Astrocyte (in vitro differentiated cells and primary cell): ENCODE results near the gene DYRK4. TPM values are rescaled to one million over a fixed set of nuclear protein-coding genes. Genes with fewer than 3 reads are reported as not detected.

ENCODE experiments used
- DNase-seq: peaks from one replicate; pipeline ENCODE4 v3.0.0-alpha.2; 2010; ENCODE audit warnings: low read depth
- FAIRE-seq: peaks from 2 replicates; lab custom pipeline; 2011; peaks lifted over from hg19 to GRCh38; lab: Jason Lieb, UNC
- H2AFZ ChIP-seq: 2 replicates; pipeline ENCODE4 v1.6.0; 2012; ENCODE audit warnings: low read depth, low read length, inconsistent platforms
- H3K27ac ChIP-seq: 2 replicates; pipeline ENCODE4 v1.5.1; 2011; ENCODE audit warnings: low read depth, low read length, inconsistent platforms
- H3K27me3 ChIP-seq: 2 replicates; pipeline ENCODE4 v1.6.0; 2011; ENCODE audit warnings: low read length, inconsistent platforms; ENCODE audit not compliant: insufficient read depth
- H3K36me3 ChIP-seq: 2 replicates; pipeline ENCODE4 v1.5.1; 2011; ENCODE audit warnings: low read length, inconsistent platforms; ENCODE audit not compliant: insufficient read depth
- H3K4me1 ChIP-seq: 2 replicates; pipeline ENCODE4 v1.5.1; 2011; ENCODE audit warnings: low read length, inconsistent platforms; ENCODE audit not compliant: insufficient read depth
- H3K4me2 ChIP-seq: 2 replicates; pipeline ENCODE4 v1.6.0; 2012; ENCODE audit warnings: low read length, inconsistent platforms
- H3K4me3 ChIP-seq: 2 replicates; pipeline ENCODE4 v1.5.1; 2011; ENCODE audit warnings: low read depth, mild to moderate bottlenecking, low read length, inconsistent platforms; ENCODE audit not compliant: insufficient read depth
- H3K79me2 ChIP-seq: 2 replicates; pipeline ENCODE4 v1.6.0; 2012; ENCODE audit warnings: mild to moderate bottlenecking, low read length, inconsistent platforms; ENCODE audit not compliant: insufficient read depth
- H3K9ac ChIP-seq: 2 replicates; pipeline ENCODE4 v1.6.0; 2012; ENCODE audit warnings: mild to moderate bottlenecking, low read length, inconsistent platforms
- H3K9me3 ChIP-seq: 2 replicates; pipeline ENCODE4 v1.5.1; 2012; ENCODE audit warnings: low read depth, mild to moderate bottlenecking, low read length, inconsistent platforms; ENCODE audit not compliant: insufficient read depth
- H4K20me1 ChIP-seq: 2 replicates; pipeline ENCODE4 v1.6.0; 2012; ENCODE audit warnings: low read length, inconsistent platforms; ENCODE audit not compliant: insufficient read depth
- H3K27ac Mint-ChIP-seq: one replicate; pipeline ENCODE4 v1.8.0; 2021; ENCODE audit warnings: mild to moderate bottlenecking, mixed read lengths; ENCODE audit not compliant: unreplicated experiment
- H3K27me3 Mint-ChIP-seq: one replicate; pipeline ENCODE4 v1.8.0; 2021; ENCODE audit warnings: low read depth, mixed read lengths; ENCODE audit not compliant: unreplicated experiment
- H3K36me3 Mint-ChIP-seq: one replicate; pipeline ENCODE4 v1.8.0; 2021; ENCODE audit warnings: low read depth, mixed read lengths; ENCODE audit not compliant: unreplicated experiment
- H3K4me1 Mint-ChIP-seq: one replicate; pipeline ENCODE4 v1.8.0; 2021; ENCODE audit warnings: low read depth, mixed read lengths; ENCODE audit not compliant: unreplicated experiment
- H3K4me3 Mint-ChIP-seq: one replicate; pipeline ENCODE4 v1.8.0; 2021; ENCODE audit warnings: mild to moderate bottlenecking, moderate library complexity, mixed read lengths; ENCODE audit not compliant: unreplicated experiment
- H3K9me3 Mint-ChIP-seq: one replicate; pipeline ENCODE4 v1.8.0; 2021; ENCODE audit warnings: mild to moderate bottlenecking, mixed read lengths; ENCODE audit not compliant: unreplicated experiment
- EZH2 ChIP-seq: IDR thresholded peaks from 2 replicates; pipeline ENCODE4 v1.6.1; 2012; ENCODE audit warnings: mild to moderate bottlenecking, low read length, inconsistent platforms; ENCODE audit not compliant: insufficient read depth
- total RNA-seq: library from RNA; stranded (reverse); gene quantifications from 2 replicates; pipeline ENCODE4 v1.2.1, GENCODE V29; 2021
- TF ChIP-seq, protein P1 (sequence below): IDR thresholded peaks from 2 replicates; pipeline ENCODE4 v1.5.1; 2011; ENCODE audit warnings: low read depth, mild to moderate bottlenecking, inconsistent platforms, low read length, moderate library complexity; ENCODE audit not compliant: insufficient read depth

Gene DYRK4
- total RNA-seq, 1 donor from 2014 or later: 33.9 TPM

DNA sequence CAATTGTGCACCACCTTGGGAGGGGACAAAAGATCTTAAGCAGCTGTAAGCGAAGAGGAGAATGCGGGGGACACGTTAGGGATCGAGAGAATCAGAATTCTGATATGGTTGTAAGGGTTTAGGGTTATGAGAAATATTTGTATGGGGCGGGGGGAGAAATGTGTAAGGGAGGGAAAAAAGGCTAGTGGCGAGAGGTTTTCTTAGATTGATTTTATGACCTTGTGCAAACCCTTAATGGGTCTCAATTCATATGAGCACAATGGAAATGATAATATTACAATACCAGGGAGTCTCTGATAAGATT, 87.3 kb downstream of the DYRK4 start:
- Histone ChIP-seq H3K4me2 (peak overlapping the region; percentile 98), H3K27ac (peak overlapping the region; percentile 83), H3K4me1 (peaks cover 12% of the 10 kb centered on the region), H3K9me3 (no peaks in the 10 kb centered on the region), H3K36me3 (no peaks in the 10 kb centered on the region), H3K79me2 (peaks cover 59% of the 10 kb centered on the region), H2AFZ (peak overlapping the region; percentile 89), H4K20me1 (peaks cover 20% of the 10 kb centered on the region), H3K9ac (peak overlapping the region; percentile 96), H3K27me3 (no peaks in the 10 kb centered on the region), H3K4me3 (peak overlapping the region; percentile 93)
- DNase-seq (no peak), FAIRE-seq (no peak)
- Mint-ChIP-seq H3K9me3 (no peaks in the 10 kb centered on the region), H3K27ac (peak overlapping the region; percentile 91), H3K4me3 (peak overlapping the region; percentile 98), H3K27me3 (no peaks in the 10 kb centered on the region), H3K36me3 (no peaks in the 10 kb centered on the region), H3K4me1 (peaks cover 11% of the 10 kb centered on the region)
- TF ChIP-seq EZH2: no peak
- TF ChIP-seq, protein P1, sequence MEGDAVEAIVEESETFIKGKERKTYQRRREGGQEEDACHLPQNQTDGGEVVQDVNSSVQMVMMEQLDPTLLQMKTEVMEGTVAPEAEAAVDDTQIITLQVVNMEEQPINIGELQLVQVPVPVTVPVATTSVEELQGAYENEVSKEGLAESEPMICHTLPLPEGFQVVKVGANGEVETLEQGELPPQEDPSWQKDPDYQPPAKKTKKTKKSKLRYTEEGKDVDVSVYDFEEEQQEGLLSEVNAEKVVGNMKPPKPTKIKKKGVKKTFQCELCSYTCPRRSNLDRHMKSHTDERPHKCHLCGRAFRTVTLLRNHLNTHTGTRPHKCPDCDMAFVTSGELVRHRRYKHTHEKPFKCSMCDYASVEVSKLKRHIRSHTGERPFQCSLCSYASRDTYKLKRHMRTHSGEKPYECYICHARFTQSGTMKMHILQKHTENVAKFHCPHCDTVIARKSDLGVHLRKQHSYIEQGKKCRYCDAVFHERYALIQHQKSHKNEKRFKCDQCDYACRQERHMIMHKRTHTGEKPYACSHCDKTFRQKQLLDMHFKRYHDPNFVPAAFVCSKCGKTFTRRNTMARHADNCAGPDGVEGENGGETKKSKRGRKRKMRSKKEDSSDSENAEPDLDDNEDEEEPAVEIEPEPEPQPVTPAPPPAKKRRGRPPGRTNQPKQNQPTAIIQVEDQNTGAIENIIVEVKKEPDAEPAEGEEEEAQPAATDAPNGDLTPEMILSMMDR: no peak

DNA sequence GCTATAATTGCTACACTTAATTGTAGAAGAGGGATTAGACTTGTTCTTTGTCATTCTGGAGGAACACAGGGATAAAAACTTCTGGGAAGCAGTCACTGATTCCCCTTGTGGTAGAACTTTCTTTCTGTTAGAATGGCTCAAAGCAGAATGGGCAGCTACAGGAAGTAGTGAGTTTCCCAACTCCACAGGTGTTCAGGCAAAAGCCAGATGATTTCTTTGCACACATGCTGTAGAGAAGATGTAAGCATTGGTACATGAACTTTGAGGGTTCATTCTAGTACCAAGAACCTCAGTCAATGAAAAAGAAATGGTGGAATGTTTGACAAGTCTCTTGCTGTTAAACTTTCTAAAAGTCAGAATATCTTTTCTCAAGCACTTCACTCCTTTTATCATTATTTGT, 91.2 kb downstream of the DYRK4 start:
- no peak overlapping the region for H3K4me2 ChIP-seq
- TF ChIP-seq, protein P1: no peak
- no peak for TF ChIP-seq EZH2
- peaks cover 8% of the 10 kb centered on the region for H3K4me1 ChIP-seq
- H3K9me3 ChIP-seq: no peaks in the 10 kb centered on the region
- H2AFZ ChIP-seq: no peak overlapping the region
- Mint-ChIP-seq H3K36me3 (peaks cover 4% of the 10 kb centered on the region), H3K9me3 (no peaks in the 10 kb centered on the region), H3K27ac (no peak overlapping the region), H3K4me3 (no peak overlapping the region), H3K27me3 (no peaks in the 10 kb centered on the region), H3K4me1 (peaks cover 11% of the 10 kb centered on the region)
- H3K79me2 ChIP-seq: peaks cover 62% of the 10 kb centered on the region
- H3K4me3 ChIP-seq: no peak overlapping the region
- FAIRE-seq (peak; percentile 43), DNase-seq (no peak)
- H4K20me1 ChIP-seq: peaks cover 20% of the 10 kb centered on the region
- H3K27me3 ChIP-seq: no peaks in the 10 kb centered on the region
- H3K9ac ChIP-seq: no peak overlapping the region
- no peak overlapping the region for H3K27ac ChIP-seq
- H3K36me3 ChIP-seq: peaks cover 31% of the 10 kb centered on the region

DNA sequence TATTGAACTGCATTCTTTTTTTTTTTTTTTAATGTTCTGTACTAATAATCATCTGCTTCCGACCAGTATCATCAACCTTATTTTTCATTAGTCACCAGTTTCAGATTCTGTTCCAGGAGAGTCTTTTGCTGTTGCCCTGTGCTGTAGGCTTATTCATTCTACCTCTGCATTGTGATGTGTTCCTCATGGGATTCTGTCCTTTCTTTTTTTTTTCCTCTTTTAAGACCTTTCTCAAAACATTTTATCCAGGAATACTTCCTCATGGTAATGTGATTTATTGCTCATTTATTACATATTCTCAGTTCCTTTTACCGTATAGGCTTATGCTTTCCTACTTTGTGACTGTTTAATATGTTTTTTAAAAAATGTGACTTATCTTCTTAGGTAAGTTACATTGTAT, 91.7 kb downstream of the DYRK4 start:
- Histone ChIP-seq H3K4me2 (no peak overlapping the region), H3K27ac (no peak overlapping the region), H3K36me3 (peaks cover 32% of the 10 kb centered on the region), H3K27me3 (no peaks in the 10 kb centered on the region), H4K20me1 (peaks cover 20% of the 10 kb centered on the region), H3K9me3 (no peaks in the 10 kb centered on the region), H3K4me1 (peaks cover 6% of the 10 kb centered on the region), H2AFZ (no peak overlapping the region), H3K79me2 (peaks cover 58% of the 10 kb centered on the region), H3K9ac (no peak overlapping the region), H3K4me3 (no peak overlapping the region)
- Mint-ChIP-seq H3K9me3 (no peaks in the 10 kb centered on the region), H3K4me3 (no peak overlapping the region), H3K4me1 (peaks cover 8% of the 10 kb centered on the region), H3K27ac (no peak overlapping the region), H3K36me3 (peaks cover 4% of the 10 kb centered on the region), H3K27me3 (no peaks in the 10 kb centered on the region)
- no peak for DNase-seq
- TF ChIP-seq, protein P1: no peak
- TF ChIP-seq EZH2: no peak
- FAIRE-seq: no peak

Other genes with a start within 250 kb of the DYRK4 start
- 91.7 and 95.4 TPM in 2 replicates for gene TIGAR, start 241.0 kb upstream of the DYRK4 start, total RNA-seq
- gene FGF23, start 182.5 kb upstream of the DYRK4 start, total RNA-seq: not detected in 2 replicates
- not detected in 2 replicates for gene FGF6, start 116.4 kb upstream of the DYRK4 start, total RNA-seq
- gene RAD51AP1, start 23.3 kb upstream of the DYRK4 start, total RNA-seq: 2.7 and 5.3 TPM in 2 replicates
- 0.94 and 1.4 TPM in 2 replicates for gene AKAP3, start 86.8 kb downstream of the DYRK4 start, total RNA-seq
- gene NDUFA9, start 86.9 kb downstream of the DYRK4 start, total RNA-seq: 97.8 and 101 TPM in 2 replicates
- gene GALNT8, start 158.2 kb downstream of the DYRK4 start, total RNA-seq: 6.4 and 6.8 TPM in 2 replicates